Naive thymus-derived CD4-positive, alpha-beta T cell (primary cell): ENCODE data around the gene CPNE9. TPM values are rescaled to one million over a fixed set of nuclear protein-coding genes. Genes with fewer than 3 reads are reported as not detected.
"Not testable (repeated sequence)": the region's sequence is repeated elsewhere in the genome, so short reads cannot be mapped to it uniquely, and the experiment has no call there.

Experiments used
- ATAC-seq: fragments of 150-1000 bp; cut with Tn5 transposase; 2 replicates; pipeline ENCODE4 v1.10.0; 2021; ENCODE audit warnings: mild to moderate bottlenecking, moderate library complexity
- CTCF ChIA-PET: fragments of 350-600 bp; sonication (Branson Sonifier 250); formaldehyde crosslinking; loops from one replicate; lab custom pipeline; 2021; ENCODE audit warnings: antibody characterized with exemption; lab: Charles Lee
- POLR2A ChIA-PET: fragments of 350-600 bp; sonication (Branson Sonifier 250); formaldehyde crosslinking; loops from one replicate; lab custom pipeline; 2021; ENCODE audit warnings: antibody characterized with exemption, inconsistent platforms; lab: Charles Lee
- DNase-seq, 9 donors: peaks; one replicate each; pipeline versions ENCODE4 v3.0.0 to v3.0.0-alpha.2; 2020 to 2022; ENCODE audit warnings: mixed read lengths in 1 of 9
- H3K27ac ChIP-seq: one replicate; pipeline ENCODE4 v1.7.0; 2013; ENCODE audit warnings: mild to moderate bottlenecking, low read depth, low read length, moderate library complexity
- H3K27me3 ChIP-seq, 2 donors: one replicate each; pipeline ENCODE4 v1.7.0; 2013; ENCODE audit warnings: low read length in 2 of 2, mild to moderate bottlenecking in 2 of 2, moderate library complexity in 2 of 2; ENCODE audit not compliant: control insufficient read depth in 2 of 2, insufficient read depth in 2 of 2
- H3K36me3 ChIP-seq, 3 experiments: 1 replicate in 2 of 3; 2 replicates in 1 of 3; pipeline ENCODE4 v1.7.0; 2013; ENCODE audit warnings: low read length in 3 of 3, mild to moderate bottlenecking in 3 of 3, moderate library complexity in 1 of 3; ENCODE audit not compliant: insufficient read depth in 3 of 3, control insufficient read depth in 2 of 3
- H3K4me1 ChIP-seq, 2 donors: one replicate each; pipeline ENCODE4 v1.7.0; 2013; ENCODE audit warnings: low read length in 2 of 2, mild to moderate bottlenecking in 2 of 2, moderate library complexity in 1 of 2; ENCODE audit not compliant: control insufficient read depth in 2 of 2, insufficient read depth in 2 of 2
- H3K4me3 ChIP-seq: 2 replicates; pipeline ENCODE4 v1.7.0; 2013; ENCODE audit warnings: mild to moderate bottlenecking, low read length
- H3K9me3 ChIP-seq, 3 experiments: 1 replicate in 2 of 3; 2 replicates in 1 of 3; pipeline ENCODE4 v1.7.0; 2013; ENCODE audit warnings: low read length in 3 of 3; ENCODE audit not compliant: control insufficient read depth in 2 of 3
- H3K27ac Mint-ChIP-seq, 9 donors: one replicate each; pipeline ENCODE4 v1.8.0; 2020 to 2022; ENCODE audit warnings: mixed read lengths in 9 of 9, mild to moderate bottlenecking in 8 of 9, moderate library complexity in 5 of 9, inconsistent platforms in 2 of 9
- H3K27me3 Mint-ChIP-seq, 5 donors: one replicate each; pipeline ENCODE4 v1.8.0; 2021 to 2022; ENCODE audit warnings: mixed read lengths in 5 of 5, mild to moderate bottlenecking in 1 of 5
- H3K36me3 Mint-ChIP-seq, 5 donors: one replicate each; pipeline ENCODE4 v1.8.0; 2020 to 2022; ENCODE audit warnings: mixed read lengths in 5 of 5, mild to moderate bottlenecking in 3 of 5, inconsistent platforms in 1 of 5
- H3K4me1 Mint-ChIP-seq, 7 donors: one replicate each; pipeline ENCODE4 v1.8.0; 2020 to 2022; ENCODE audit warnings: mixed read lengths in 7 of 7, mild to moderate bottlenecking in 3 of 7, inconsistent platforms in 1 of 7
- H3K4me3 Mint-ChIP-seq, 10 donors: one replicate each; pipeline ENCODE4 v1.8.0; 2020 to 2022; ENCODE audit warnings: mild to moderate bottlenecking in 10 of 10, mixed read lengths in 10 of 10, moderate library complexity in 6 of 10, inconsistent platforms in 2 of 10
- H3K9me3 Mint-ChIP-seq, 11 donors: one replicate each; pipeline ENCODE4 v1.8.0; 2020 to 2022; ENCODE audit warnings: mixed read lengths in 11 of 11, mild to moderate bottlenecking in 4 of 11, inconsistent platforms in 1 of 11, moderate library complexity in 1 of 11
- intact Hi-C, 2 donors: fragments of 100-400 bp; cut with micrococcal nuclease; formaldehyde crosslinking; loops; one replicate each; pipeline ENCODE4 v1.15.1; 2023
- polyA plus RNA-seq, 2 donors: library from polyadenylated mRNA; unstranded; fragments of 300-500 nt; fragmentation: Illumina TruSeq; gene quantifications; one replicate each; pipeline ENCODE4 v1.2.3, GENCODE V29; 2021
- total RNA-seq, 6 experiments: library from RNA in 5 of 6; stranded (reverse) in 5 of 6; gene quantifications; 1 replicate in 5 of 6; 2 replicates in 1 of 6; pipeline ENCODE4 v1.2.3 and lab custom pipeline; 2021 to 2026

The CPNE9 gene
- total and polyA plus RNA-seq, 7 experiments from 2014 or later: 0.16 to 1.2 (median 0.51) TPM; not detected in 3

DNA sequence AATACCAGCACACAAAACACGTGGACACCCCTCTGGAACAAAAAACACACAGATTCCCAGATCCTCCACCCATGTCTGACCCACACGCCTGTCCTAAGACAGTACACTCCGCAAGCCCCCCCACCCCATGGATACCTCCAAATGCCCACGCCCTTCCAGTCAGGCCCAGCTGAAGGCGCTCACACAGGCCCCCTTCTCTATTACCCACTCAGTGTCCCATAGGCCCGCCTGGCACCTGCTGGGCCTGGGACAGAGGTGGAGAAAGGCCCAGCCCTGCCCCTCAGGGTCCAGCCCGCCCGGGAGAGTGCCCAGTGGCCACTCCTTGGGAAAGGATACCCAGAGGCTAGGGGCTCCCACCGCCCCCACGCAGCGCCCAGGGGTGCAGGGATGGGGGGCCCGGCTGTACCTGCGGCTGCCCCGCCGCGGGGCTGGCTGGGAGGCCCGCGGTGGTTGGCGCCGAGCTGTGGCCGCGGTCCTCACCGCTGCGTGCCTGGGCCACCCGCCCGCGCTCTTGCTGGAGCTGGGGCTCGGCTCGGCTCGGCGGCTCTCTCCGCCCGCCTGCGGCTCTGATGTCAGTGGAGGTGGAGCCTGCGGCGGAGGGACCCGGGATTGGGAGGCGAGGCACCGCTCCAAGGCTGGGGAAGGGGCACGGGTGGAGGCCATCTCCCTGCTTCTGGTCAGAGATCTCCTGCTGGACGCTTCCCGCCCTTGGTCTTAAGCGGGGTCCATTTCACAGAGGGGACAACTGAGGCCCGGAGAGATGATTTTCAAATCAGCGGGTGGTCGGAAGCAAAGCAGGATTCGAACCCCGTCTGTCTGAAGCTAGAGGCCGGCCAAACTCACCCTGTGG, 66.0 kb downstream of the CPNE9 start, which contains the start of gene CAMK1:
TSS of gene CAMK1 (minus strand) at position 522 of the 850 bp plus-strand sequence. CDS start 2,198 bp downstream, outside the sequence.
- DNase-seq: peak in 8 of 9 donors; percentile 31 to 82 (median 49)
- no peaks in the 10 kb centered on the region for H3K27me3 ChIP-seq
- peaks cover 8 to 13% of the 10 kb centered on the region in 2 donors for H3K4me1 ChIP-seq
- peak within 1 kb of the TSS; percentile 43 for H3K27ac ChIP-seq
- peak within 1 kb of the TSS; percentile 49 for H3K4me3 ChIP-seq
- H3K9me3 Mint-ChIP-seq: no peaks in the 10 kb centered on the region
- H3K4me3 Mint-ChIP-seq: peak within 1 kb of the TSS; percentile 34 to 87 (median 68)
- CTCF ChIA-PET: interaction anchor here (0.5 kb wide), 1 partner anchor 284 kb away, joined by 4 read pairs; no protein-coding TSS in a partner anchor
- H3K36me3 ChIP-seq: no peaks in the 10 kb centered on the region
- H3K27me3 Mint-ChIP-seq: peaks cover 0 to 3% (median 0%) of the 10 kb centered on the region in 5 donors
- ATAC-seq: peak; percentile 90
- peaks cover 0 to 14% (median 0%) of the 10 kb centered on the region in 5 donors for H3K36me3 Mint-ChIP-seq
- POLR2A ChIA-PET: interaction anchor here (0.7 to 2.0 kb wide), 8 partner anchors 11 to 164 kb away, joined by 3 to 7 read pairs (median 3); partner anchors contain the start of genes ARPC4, CRELD1, MTMR14 and TADA3
- H3K27ac Mint-ChIP-seq: peak within 1 kb of the TSS; percentile 24 to 87 (median 57)
- no peaks in the 10 kb centered on the region for H3K9me3 ChIP-seq
- intact Hi-C loops: loop anchor here (1.0 kb wide), 4 partner anchors 10 to 38 kb away; partner anchors contain the start of genes BRPF1 (in 1 of the 2) and TADA3 (in 1 of the 2)
- H3K4me1 Mint-ChIP-seq: peaks cover 13 to 45% (median 24%) of the 10 kb centered on the region in 7 donors

DNA sequence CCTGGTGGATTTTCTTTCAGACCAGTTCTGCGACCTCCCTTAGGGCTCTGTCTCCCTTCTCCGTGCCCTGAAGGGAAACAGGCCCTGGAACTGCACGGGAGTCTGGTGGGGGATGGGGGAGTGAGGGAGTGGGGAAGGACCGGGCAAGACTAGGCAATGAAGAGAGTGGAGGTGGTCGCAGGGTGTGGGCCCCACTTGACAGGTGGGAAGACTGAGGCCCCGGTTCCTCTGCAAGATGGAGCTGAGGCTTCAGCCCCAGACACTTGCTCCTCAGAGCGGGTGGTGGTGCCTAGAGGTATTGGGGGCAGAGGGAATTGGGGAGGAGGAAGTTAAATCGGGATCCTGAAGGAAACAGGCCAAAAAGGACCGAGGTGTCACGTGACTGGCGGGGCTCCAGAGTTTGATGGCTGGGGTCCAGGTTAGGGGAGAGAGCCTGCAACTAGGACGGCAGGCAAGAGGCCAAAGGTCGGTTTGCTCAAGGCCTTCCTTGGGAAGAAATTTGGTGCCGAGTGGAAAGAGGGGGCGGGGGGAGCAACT, 66.7 kb downstream of the CPNE9 start:
- ATAC-seq (no peak), DNase-seq (no peak)
- intact Hi-C loops: loop anchor here in 1 of 2 donors (1.0 kb wide), 1 partner anchor 39 kb away; the partner anchor contains the start of gene BRPF1
- CTCF ChIA-PET: interaction anchor here (0.5 kb wide), 1 partner anchor 283 kb away, joined by 4 read pairs; no protein-coding TSS in a partner anchor
- Mint-ChIP-seq H3K4me3 (peak overlapping the region; percentile 23 to 87 (median 65)), H3K4me1 (peaks cover 13 to 45% (median 25%) of the 10 kb centered on the region in 7 donors), H3K36me3 (peaks cover 0 to 11% (median 0%) of the 10 kb centered on the region in 5 donors), H3K27ac (peak overlapping the region in 4 of 9 donors; percentile 37 to 78 (median 46)), H3K27me3 (peaks cover 0 to 3% (median 0%) of the 10 kb centered on the region in 5 donors), H3K9me3 (no peaks in the 10 kb centered on the region)
- H3K36me3 ChIP-seq: no peaks in the 10 kb centered on the region
- H3K9me3 ChIP-seq: no peaks in the 10 kb centered on the region
- H3K4me3 ChIP-seq: peak overlapping the region; percentile 49
- no peak overlapping the region for H3K27ac ChIP-seq
- H3K4me1 ChIP-seq: peaks cover 8 to 13% of the 10 kb centered on the region in 2 donors
- POLR2A ChIA-PET: interaction anchor here (0.5 to 2.0 kb wide), 6 partner anchors 10 to 163 kb away, joined by 3 to 7 read pairs (median 3); partner anchors contain the start of genes ARPC4, CRELD1, MTMR14 and TADA3
- no peaks in the 10 kb centered on the region for H3K27me3 ChIP-seq

DNA sequence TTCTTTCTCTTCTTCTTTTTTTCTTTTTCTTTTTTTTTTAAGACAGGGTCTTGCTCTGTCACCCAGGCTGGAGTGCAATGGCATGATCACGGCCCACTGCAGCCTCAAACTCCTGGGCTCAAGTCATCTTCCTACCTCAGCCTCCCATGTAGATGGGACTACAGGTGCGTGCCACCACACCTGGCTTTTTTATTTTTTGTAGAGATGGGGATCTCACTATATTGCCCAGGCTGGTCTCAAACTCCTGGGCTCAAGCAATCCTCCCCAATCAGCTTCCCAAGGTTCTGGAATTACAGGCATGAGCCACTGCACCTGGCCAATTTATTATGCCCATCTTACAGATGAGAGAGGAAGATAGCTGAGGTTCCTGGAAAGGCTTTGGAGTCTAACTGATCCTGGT, 67.4 kb downstream of the CPNE9 start:
- DNase-seq, ATAC-seq, H3K9me3 Mint-ChIP-seq, H3K4me3 ChIP-seq, H3K36me3 ChIP-seq, H3K27me3 Mint-ChIP-seq, H3K27me3 ChIP-seq, intact Hi-C loops, CTCF ChIA-PET, H3K27ac ChIP-seq, H3K9me3 ChIP-seq: not testable (repeated sequence)
- peaks cover 8 to 13% of the 10 kb centered on the region in 2 donors for H3K4me1 ChIP-seq
- Mint-ChIP-seq H3K4me1 (peaks cover 13 to 46% (median 26%) of the 10 kb centered on the region in 7 donors), H3K36me3 (peaks cover 0 to 11% (median 0%) of the 10 kb centered on the region in 5 donors), H3K27ac (peak overlapping the region in 6 of 9 donors; percentile 33 to 78 (median 46)), H3K4me3 (peak overlapping the region in 9 of 10 donors; percentile 19 to 87 (median 66))
- POLR2A ChIA-PET: interaction anchor here (0.5 to 1.3 kb wide), 4 partner anchors 20 to 225 kb away, joined by 3 read pairs; no protein-coding TSS in a partner anchor

DNA sequence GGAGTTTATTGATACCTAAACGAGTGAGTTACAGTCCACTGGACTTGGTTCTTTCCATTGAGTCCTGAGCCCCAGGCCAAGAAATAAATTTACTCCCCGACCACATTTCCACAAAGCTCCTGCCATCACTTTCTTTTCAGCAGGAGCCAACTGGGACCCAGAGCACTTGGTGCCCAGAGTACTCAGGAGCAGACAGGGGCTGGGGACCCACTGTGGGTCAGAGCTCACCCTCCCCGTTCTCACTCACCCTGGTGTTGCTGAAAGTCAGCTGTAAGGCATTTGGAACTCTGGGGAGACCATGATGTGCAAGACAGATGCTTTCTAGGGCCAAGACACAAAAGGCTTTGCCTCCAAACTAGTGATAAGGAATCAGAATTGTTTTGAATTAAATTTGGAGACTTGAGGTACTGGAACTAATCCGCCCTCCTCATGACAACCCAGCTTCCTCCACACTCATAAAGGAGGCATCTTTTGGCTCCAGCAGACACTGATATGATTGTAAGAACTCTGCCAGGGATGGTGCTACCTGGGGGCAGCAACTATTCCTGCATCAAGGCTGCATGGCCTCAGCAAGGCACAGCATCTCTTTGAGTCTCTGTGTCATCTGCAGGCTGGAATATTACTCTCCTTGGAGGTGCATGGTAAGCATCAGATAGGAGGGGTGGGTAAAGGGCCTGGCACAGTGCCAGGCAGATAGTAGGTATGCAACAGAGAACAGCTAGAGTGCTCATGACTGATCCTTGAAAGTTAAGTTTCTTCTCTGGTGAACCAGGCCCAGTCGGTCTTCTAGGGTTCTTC, 73.5 kb downstream of the CPNE9 start:
- H3K4me3 ChIP-seq: no peak overlapping the region
- ChIA-PET CTCF (interaction anchor here (0.6 to 1.6 kb wide), 2 partner anchors 41 to 169 kb away, joined by 3 read pairs; no protein-coding TSS in a partner anchor), POLR2A (interaction anchor here (0.9 kb wide), 1 partner anchor 15 kb away, joined by 4 read pairs; the partner anchor contains the start of genes ARPC4 and TADA3)
- Mint-ChIP-seq H3K4me3 (no peak overlapping the region), H3K4me1 (peaks cover 39 to 57% (median 52%) of the 10 kb centered on the region in 7 donors), H3K27me3 (no peaks in the 10 kb centered on the region), H3K36me3 (peaks cover 1 to 24% (median 1%) of the 10 kb centered on the region in 5 donors), H3K27ac (peak overlapping the region in 2 of 9 donors; percentile 2 to 9), H3K9me3 (no peaks in the 10 kb centered on the region)
- H3K9me3 ChIP-seq: no peaks in the 10 kb centered on the region
- DNase-seq (no peak), ATAC-seq (no peak)
- peaks cover 0 to 14% (median 0%) of the 10 kb centered on the region in 3 experiments for H3K36me3 ChIP-seq
- no peak overlapping the region for H3K27ac ChIP-seq
- intact Hi-C loops: no loop called here
- no peaks in the 10 kb centered on the region for H3K27me3 ChIP-seq
- peaks cover 33 to 39% of the 10 kb centered on the region in 2 donors for H3K4me1 ChIP-seq

DNA sequence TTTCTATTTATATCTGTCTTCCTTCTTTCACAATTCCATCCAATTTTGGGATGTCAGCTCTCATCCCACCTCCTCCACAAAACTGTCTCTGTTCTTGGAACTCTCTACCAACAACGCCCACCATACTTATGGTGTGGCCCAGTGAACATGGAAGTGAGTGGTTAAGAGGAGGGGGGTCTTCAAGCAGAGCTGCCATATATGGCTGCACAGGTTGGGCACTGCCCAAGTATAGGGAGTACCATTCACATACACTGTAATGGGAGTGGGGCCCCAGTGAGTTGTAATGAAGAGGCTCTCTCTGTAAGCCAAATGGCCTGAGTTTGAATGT, 74.0 kb downstream of the CPNE9 start:
- no peak overlapping the region for H3K4me3 ChIP-seq
- ChIA-PET CTCF (interaction anchor here (1.6 kb wide), 1 partner anchor 169 kb away, joined by 3 read pairs; no protein-coding TSS in a partner anchor), POLR2A (no interaction called here)
- no peak overlapping the region for H3K4me3 Mint-ChIP-seq
- no peaks in the 10 kb centered on the region for H3K27me3 Mint-ChIP-seq
- H3K36me3 ChIP-seq: peaks cover 0 to 19% (median 0%) of the 10 kb centered on the region in 3 experiments
- no peaks in the 10 kb centered on the region for H3K9me3 Mint-ChIP-seq
- peaks cover 33 to 39% of the 10 kb centered on the region in 2 donors for H3K4me1 ChIP-seq
- no peaks in the 10 kb centered on the region for H3K9me3 ChIP-seq
- H3K27ac ChIP-seq: no peak overlapping the region
- peak overlapping the region in 2 of 9 donors; percentile 9 to 39 for H3K27ac Mint-ChIP-seq
- H3K27me3 ChIP-seq: no peaks in the 10 kb centered on the region
- ATAC-seq: no peak
- peaks cover 43 to 63% (median 53%) of the 10 kb centered on the region in 7 donors for H3K4me1 Mint-ChIP-seq
- H3K36me3 Mint-ChIP-seq: peaks cover 4 to 22% (median 5%) of the 10 kb centered on the region in 5 donors
- DNase-seq: no peak
- intact Hi-C loops: no loop called here
